Measurements from ENCODE around the gene TAGLN3.
A peak's percentile ranks its signal among the peaks of the same experiment; 100 is the strongest.

Gene TAGLN3

GRCh38 chr3:111955876-111956275 is 42.8 kb upstream of the TAGLN3 start:
- H3K4me3 ChIP-seq (replicated peaks; ENCODE audit: low read depth, low read length), result no peak overlapping the region
- TF ChIP-seq CTCF (IDR thresholded peaks at IDR 0.05; ENCODE audit: low read length, missing control alignments), result no peak
- DNase-seq (ENCODE audit: low read depth), result no peak

GRCh38 chr3:111956449-111956848 is 42.3 kb upstream of the TAGLN3 start:
- DNase-seq (ENCODE audit: low read depth), result no peak
- no peak for TF ChIP-seq CTCF (IDR thresholded peaks at IDR 0.05; ENCODE audit: low read length, missing control alignments)
- no peak overlapping the region for H3K4me3 ChIP-seq (replicated peaks; ENCODE audit: low read depth, low read length)

- no peak for TF ChIP-seq CTCF (IDR thresholded peaks at IDR 0.05; ENCODE audit: low read length, missing control alignments)
- DNase-seq (ENCODE audit: low read depth), result no peak
- H3K4me3 ChIP-seq (replicated peaks; ENCODE audit: low read depth, low read length), result no peak overlapping the region
These were observed 41.6 kb upstream of the TAGLN3 start for GRCh38 chr3:111956995-111957734.

GRCh38 chr3:111961461-111962164 is 37.1 kb upstream of the TAGLN3 start:
- no peak overlapping the region for H3K4me3 ChIP-seq (replicated peaks; ENCODE audit: low read depth, low read length)
- no peak for DNase-seq (ENCODE audit: low read depth)
- no peak for TF ChIP-seq CTCF (IDR thresholded peaks at IDR 0.05; ENCODE audit: low read length, missing control alignments)

- H3K4me3 ChIP-seq (replicated peaks; ENCODE audit: low read depth, low read length), result no peak overlapping the region
- TF ChIP-seq CTCF (IDR thresholded peaks at IDR 0.05; ENCODE audit: low read length, missing control alignments), result no peak
- DNase-seq (ENCODE audit: low read depth), result peak; percentile 84
These were observed 35.3 kb upstream of the TAGLN3 start for GRCh38 chr3:111963424-111963823.

- no peak overlapping the region for H3K4me3 ChIP-seq (replicated peaks; ENCODE audit: low read depth, low read length)
- DNase-seq (ENCODE audit: low read depth), result no peak
- no peak for TF ChIP-seq CTCF (IDR thresholded peaks at IDR 0.05; ENCODE audit: low read length, missing control alignments)
These were observed 33.2 kb upstream of the TAGLN3 start for GRCh38 chr3:111965484-111965883.

All from fibroblast of pulmonary artery (primary cell).